Hepatocyte (in vitro differentiated cells): ENCODE results near the gene DNAI2. TPM values are rescaled to one million over a fixed set of nuclear protein-coding genes. Genes with fewer than 3 reads are reported as not detected.

Source experiments
- DNase-seq: peaks from one replicate; pipeline ENCODE4 v3.0.0-alpha.2; 2016; ENCODE audit warnings: low spot score
- H2AFZ ChIP-seq: fragments of 200-600 bp; sonication (generic); 2 replicates; pipeline ENCODE4 v1.6.0; 2016; ENCODE audit warnings: antibody characterized with exemption, mild to moderate bottlenecking
- H3K27ac ChIP-seq: fragments of 200-600 bp; sonication (generic); 2 replicates; pipeline ENCODE4 v1.5.1; 2016; ENCODE audit warnings: mild to moderate bottlenecking
- H3K27me3 ChIP-seq: fragments of 200-600 bp; sonication (generic); 2 replicates; pipeline ENCODE4 v1.6.1; 2016
- H3K36me3 ChIP-seq: fragments of 200-600 bp; sonication (generic); replicated peaks from 2 replicates; pipeline ENCODE4 v1.5.1; 2016; ENCODE audit warnings: low read depth; ENCODE audit not compliant: insufficient read depth
- H3K4me1 ChIP-seq: fragments of 200-600 bp; sonication (generic); 2 replicates; pipeline ENCODE4 v1.5.1; 2016; ENCODE audit warnings: mild to moderate bottlenecking, moderate library complexity; ENCODE audit not compliant: insufficient read depth
- H3K4me2 ChIP-seq: fragments of 200-600 bp; sonication (generic); 2 replicates; pipeline ENCODE4 v1.6.0; 2016
- H3K4me3 ChIP-seq: fragments of 200-600 bp; sonication (generic); 2 replicates; pipeline ENCODE4 v1.5.1; 2016; ENCODE audit warnings: mild to moderate bottlenecking
- H3K79me2 ChIP-seq: fragments of 200-600 bp; sonication (generic); 2 replicates; pipeline ENCODE4 v1.6.0; 2017; ENCODE audit warnings: mild to moderate bottlenecking
- H3K9me2 ChIP-seq: fragments of 200-600 bp; sonication (generic); replicated peaks from 2 replicates; pipeline ENCODE4 v1.6.0; 2017; ENCODE audit warnings: mild to moderate bottlenecking; ENCODE audit not compliant: insufficient read depth
- H3K9me3 ChIP-seq: fragments of 200-600 bp; sonication (generic); 2 replicates; pipeline ENCODE4 v1.5.1; 2016; ENCODE audit warnings: low read depth, mild to moderate bottlenecking
- H4K20me1 ChIP-seq: fragments of 200-600 bp; sonication (generic); 2 replicates; pipeline ENCODE4 v1.6.0; 2016; ENCODE audit warnings: mild to moderate bottlenecking; ENCODE audit not compliant: insufficient read depth, poor library complexity, severe bottlenecking
- EZH2 ChIP-seq: fragments of 200-600 bp; sonication (generic); IDR thresholded peaks from 2 replicates; pipeline ENCODE4 v1.6.1; 2016; ENCODE audit warnings: antibody characterized with exemption, mild to moderate bottlenecking, borderline replicate concordance
- EZH2phosphoT487 ChIP-seq: fragments of 200-600 bp; sonication (generic); IDR thresholded peaks from one replicate; pipeline ENCODE4 v1.6.1; 2018; ENCODE audit warnings: antibody characterized with exemption, mild to moderate bottlenecking, low read depth, moderate library complexity; ENCODE audit not compliant: unreplicated experiment, severe bottlenecking
- WGBS: methylation state at CpG from one replicate; pipeline ENCODE4 v1.1.6; 2016; ENCODE audit warnings: low lambda C conversion rate; ENCODE audit errors: missing lambda C conversion rate; 5-methylcytosine and 5-hydroxymethylcytosine counted together
- polyA plus RNA-seq: library from polyadenylated mRNA; unstranded; fragments of >200 nt; fragmentation: Nextera tagmentation; extraction: Ambion mirVana; gene quantifications from 2 replicates; pipeline ENCODE4 v1.2.1, GENCODE V29; 2016
- total RNA-seq: library from RNA; depleted of rRNA; stranded (reverse); fragments of >200 nt; gene quantifications from 2 replicates; pipeline ENCODE4 v1.2.3, GENCODE V29; 2014
- TF ChIP-seq, protein P1 (sequence below): fragments of 200-600 bp; sonication (generic); IDR thresholded peaks from 2 replicates; pipeline ENCODE4 v1.5.1; 2016; ENCODE audit warnings: antibody characterized with exemption, mild to moderate bottlenecking; ENCODE audit not compliant: poor library complexity

The DNAI2 gene
- total and polyA plus RNA-seq, 2 experiments from 2014 or later = not detected

DNA sequence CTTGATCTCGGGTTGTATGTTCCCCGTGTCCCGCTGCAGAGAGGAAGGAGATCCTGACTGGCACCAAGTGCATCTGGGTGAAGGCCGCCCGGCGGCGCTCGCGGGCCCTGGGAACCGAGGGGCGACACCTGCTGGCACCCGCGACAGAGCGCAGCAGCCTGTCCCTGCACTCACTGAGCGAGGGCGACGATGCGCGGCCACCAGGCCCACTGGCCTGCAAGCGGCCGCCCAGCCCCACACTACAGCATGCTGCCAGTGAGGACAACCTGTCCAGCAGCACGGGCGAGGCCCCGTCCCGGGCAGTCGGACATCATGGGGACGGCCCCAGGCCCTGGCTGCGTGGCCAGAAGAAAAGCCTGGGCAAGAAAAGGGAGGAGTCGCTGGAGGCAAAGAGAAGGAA lies 80.1 kb downstream of the DNAI2 start:
- Histone ChIP-seq H3K79me2 (no peaks in the 10 kb centered on the region), H2AFZ (no peak overlapping the region), H3K4me2 (no peak overlapping the region), H3K4me1 (no peaks in the 10 kb centered on the region), H3K4me3 (no peak overlapping the region), H3K9me2 (no peaks in the 10 kb centered on the region), H3K27me3 (peaks cover 68% of the 10 kb centered on the region), H4K20me1 (no peaks in the 10 kb centered on the region), H3K9me3 (no peaks in the 10 kb centered on the region), H3K27ac (no peak overlapping the region), H3K36me3 (no peaks in the 10 kb centered on the region)
- DNase-seq = peak; percentile 75
- WGBS = 8% methylated on average over 21 of the region's 29 CpGs
- TF ChIP-seq EZH2 = no peak
- TF ChIP-seq, protein P1, sequence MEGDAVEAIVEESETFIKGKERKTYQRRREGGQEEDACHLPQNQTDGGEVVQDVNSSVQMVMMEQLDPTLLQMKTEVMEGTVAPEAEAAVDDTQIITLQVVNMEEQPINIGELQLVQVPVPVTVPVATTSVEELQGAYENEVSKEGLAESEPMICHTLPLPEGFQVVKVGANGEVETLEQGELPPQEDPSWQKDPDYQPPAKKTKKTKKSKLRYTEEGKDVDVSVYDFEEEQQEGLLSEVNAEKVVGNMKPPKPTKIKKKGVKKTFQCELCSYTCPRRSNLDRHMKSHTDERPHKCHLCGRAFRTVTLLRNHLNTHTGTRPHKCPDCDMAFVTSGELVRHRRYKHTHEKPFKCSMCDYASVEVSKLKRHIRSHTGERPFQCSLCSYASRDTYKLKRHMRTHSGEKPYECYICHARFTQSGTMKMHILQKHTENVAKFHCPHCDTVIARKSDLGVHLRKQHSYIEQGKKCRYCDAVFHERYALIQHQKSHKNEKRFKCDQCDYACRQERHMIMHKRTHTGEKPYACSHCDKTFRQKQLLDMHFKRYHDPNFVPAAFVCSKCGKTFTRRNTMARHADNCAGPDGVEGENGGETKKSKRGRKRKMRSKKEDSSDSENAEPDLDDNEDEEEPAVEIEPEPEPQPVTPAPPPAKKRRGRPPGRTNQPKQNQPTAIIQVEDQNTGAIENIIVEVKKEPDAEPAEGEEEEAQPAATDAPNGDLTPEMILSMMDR = peak; percentile 48
- TF ChIP-seq EZH2phosphoT487 = no peak

DNA sequence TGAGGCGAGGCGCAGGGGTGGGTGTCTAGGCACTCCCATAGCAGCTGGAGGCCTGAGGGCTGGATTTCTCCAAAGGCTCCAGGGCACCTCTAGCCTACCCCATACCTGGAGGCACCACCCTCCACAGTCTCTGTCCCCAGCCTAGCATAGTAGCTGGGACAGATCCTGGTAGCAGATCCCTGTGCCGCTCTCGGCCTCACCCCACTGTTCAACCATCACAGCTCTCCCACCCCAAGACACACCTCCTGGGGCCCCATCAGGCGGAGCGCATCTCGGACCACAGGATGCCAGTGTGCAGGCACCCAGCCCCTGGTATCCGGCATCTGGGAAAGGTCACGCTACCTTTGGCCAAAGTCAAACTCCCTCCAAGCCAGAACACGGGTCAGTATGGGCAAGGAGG lies 80.5 kb downstream of the DNAI2 start:
- no peaks in the 10 kb centered on the region for H3K79me2 ChIP-seq
- no peaks in the 10 kb centered on the region for H3K9me3 ChIP-seq
- H4K20me1 ChIP-seq = no peaks in the 10 kb centered on the region
- 91% methylated on average over 10 of the region's 10 CpGs for WGBS
- H3K4me1 ChIP-seq = no peaks in the 10 kb centered on the region
- no peaks in the 10 kb centered on the region for H3K36me3 ChIP-seq
- no peak overlapping the region for H3K4me3 ChIP-seq
- no peak for TF ChIP-seq EZH2
- TF ChIP-seq EZH2phosphoT487 = no peak
- TF ChIP-seq, protein P1 = no peak
- no peaks in the 10 kb centered on the region for H3K9me2 ChIP-seq
- no peak for DNase-seq
- H3K27ac ChIP-seq = no peak overlapping the region
- H3K27me3 ChIP-seq = peaks cover 66% of the 10 kb centered on the region
- H3K4me2 ChIP-seq = no peak overlapping the region
- H2AFZ ChIP-seq = no peak overlapping the region

DNA sequence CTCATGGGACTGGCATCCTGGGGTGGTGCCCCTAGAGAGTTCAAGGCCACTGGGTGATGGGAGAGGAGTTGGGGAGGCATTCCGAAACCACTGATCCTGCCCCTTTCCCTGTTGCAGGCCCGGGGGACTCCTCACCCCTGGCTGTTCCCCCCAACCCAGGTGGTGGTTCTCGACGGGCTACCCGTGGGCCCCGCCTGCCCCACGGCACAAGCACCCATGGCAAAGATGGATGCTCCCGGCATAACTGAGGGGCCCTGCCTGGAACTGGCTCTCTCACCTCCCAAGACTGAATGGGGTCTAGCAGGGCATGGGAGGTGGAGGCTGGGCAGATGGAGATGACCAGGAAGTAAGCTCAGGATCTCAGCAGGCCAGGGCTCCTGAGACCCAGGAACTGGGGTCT lies 81.0 kb downstream of the DNAI2 start:
- Histone ChIP-seq H3K4me1 (no peaks in the 10 kb centered on the region), H3K79me2 (no peaks in the 10 kb centered on the region), H3K27me3 (peaks cover 64% of the 10 kb centered on the region), H4K20me1 (no peaks in the 10 kb centered on the region), H3K4me2 (no peak overlapping the region), H2AFZ (no peak overlapping the region), H3K27ac (no peak overlapping the region), H3K4me3 (no peak overlapping the region), H3K36me3 (no peaks in the 10 kb centered on the region), H3K9me2 (no peaks in the 10 kb centered on the region), H3K9me3 (no peaks in the 10 kb centered on the region)
- WGBS = 89% methylated on average over 8 of the region's 8 CpGs
- DNase-seq = no peak
- TF ChIP-seq, protein P1 = no peak
- no peak for TF ChIP-seq EZH2
- no peak for TF ChIP-seq EZH2phosphoT487
